Stimulated activated CD8-positive, alpha-beta memory T cell treated with anti-CD3 and anti-CD28 coated beads, Interleukin-4, amount 100 ng/mL, for 1 hour (primary cell): ENCODE data around the gene PVALEF.

ENCODE experiments used
- DNase-seq, 2 donors: peaks; one replicate each; pipeline ENCODE4 v3.0.0-alpha.2; 2020; ENCODE audit warnings: low read depth in 2 of 2, low spot score in 1 of 2

Gene PVALEF

DNA sequence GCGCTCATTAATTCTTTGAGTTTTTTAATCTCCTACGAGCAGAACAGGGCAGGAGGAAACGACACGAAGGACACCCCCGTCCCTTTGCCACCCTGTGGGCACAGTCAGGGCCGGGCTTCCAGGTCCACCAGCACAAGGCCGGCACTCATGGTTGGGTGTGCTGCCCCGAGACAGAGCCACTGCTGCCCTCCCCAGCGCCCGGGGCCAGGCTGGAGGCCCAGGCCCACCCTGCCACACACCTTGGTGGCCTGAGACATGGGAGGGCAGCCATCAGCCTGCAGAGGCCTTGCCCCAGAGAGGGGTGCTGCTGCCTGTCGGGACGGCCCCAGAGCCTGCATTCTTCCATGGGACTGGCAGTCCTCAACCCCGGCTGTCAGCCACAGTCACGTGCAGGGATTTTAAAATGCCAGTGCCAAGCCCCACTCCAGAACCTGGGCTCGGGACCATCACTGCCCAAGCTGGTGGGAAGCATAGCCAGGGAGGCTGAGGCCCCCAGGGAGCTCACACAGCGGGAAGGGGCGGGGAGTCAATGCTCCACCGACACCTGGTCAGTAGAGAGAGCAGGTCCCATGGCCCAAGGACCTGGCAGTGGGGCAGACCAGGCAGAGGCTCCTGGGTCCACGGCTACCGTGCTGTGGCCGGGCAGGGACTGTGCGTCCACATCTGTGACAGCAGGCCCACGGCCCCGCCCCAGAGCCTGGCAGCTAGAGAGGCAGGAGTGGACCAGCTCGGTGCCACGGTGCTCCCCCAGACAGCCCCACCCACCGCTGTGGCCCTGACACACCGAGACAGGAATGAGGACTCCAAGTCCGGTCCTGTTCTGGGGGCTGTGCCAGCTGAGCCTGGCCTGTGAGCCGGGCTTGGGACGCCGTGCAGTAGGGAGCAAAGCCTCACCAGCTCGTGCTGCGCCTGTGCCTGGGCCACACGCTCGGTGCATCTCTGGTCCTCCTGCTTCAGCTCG, 29.9 kb downstream of the PVALEF start:
- no peak for DNase-seq

DNA sequence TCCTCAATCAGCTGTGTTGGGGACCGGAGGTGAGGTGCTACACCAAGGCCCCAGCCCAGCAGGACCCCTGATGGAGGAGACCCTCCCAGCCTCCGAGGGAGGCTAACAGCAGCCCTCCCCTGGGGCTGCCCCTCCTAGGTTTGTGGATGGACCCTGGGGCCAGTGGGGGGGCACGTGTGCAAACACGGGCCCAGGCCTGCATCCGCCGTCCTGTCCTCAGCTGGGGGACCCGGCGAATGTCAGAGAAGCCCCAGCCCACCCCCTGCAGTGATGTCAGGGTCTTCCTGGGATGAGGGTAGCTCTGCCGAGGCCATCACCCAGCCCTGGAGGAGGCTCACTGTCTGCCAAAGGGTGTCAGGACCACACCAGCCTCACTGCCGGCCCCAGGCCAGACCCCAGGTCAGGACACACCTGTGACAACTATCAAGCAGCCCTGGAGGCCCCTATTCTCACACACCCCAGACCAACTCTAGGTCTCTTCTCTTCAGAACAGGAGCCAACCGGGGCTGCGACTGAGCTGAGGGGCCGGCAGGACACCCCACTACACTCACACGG, 30.7 kb downstream of the PVALEF start:
- no peak for DNase-seq

DNA sequence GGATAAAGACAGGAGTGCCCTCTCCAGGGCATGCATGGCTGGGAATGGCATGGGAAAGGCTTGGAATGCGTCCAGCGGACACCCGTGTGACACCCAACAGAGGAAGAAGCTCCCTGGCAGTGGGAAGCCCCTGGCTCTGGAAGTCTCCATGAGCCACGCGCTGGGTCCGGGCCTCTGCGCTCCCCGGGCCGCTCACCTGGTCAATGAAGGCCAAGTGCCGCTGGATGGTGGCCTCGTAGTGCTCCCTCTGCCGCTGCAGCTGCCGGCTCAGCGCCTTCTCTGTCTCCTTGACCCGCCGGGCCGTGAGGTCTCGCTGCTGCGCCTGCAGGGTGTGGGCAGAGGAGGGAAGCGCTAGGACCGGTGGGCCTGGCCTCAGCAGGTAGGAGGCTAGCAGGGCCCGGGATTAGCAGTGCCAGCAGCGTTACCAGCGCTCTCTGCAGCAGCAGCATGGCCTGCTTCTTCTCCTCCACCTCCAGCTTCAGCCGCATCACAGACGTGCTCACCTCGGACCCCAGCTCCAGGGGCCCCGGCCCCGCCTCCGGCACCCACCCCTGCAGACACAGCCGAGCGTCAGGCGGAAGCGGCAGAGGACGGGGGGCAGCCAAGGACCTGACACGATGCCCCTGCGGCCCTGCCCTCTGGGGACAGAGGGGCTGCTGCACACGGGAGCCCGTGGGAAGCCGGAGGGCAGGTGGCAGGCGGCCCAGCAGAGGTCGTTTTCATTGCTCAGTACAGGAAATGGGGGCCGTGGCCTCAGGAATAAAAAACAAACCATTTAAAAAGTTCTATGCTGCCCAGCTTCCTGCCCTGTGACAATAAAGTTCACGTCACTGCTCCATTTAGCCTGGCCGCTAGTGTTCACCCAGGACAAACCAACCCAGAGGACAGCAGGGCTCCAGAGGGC, 31.4 kb downstream of the PVALEF start:
- DNase-seq: no peak

DNA sequence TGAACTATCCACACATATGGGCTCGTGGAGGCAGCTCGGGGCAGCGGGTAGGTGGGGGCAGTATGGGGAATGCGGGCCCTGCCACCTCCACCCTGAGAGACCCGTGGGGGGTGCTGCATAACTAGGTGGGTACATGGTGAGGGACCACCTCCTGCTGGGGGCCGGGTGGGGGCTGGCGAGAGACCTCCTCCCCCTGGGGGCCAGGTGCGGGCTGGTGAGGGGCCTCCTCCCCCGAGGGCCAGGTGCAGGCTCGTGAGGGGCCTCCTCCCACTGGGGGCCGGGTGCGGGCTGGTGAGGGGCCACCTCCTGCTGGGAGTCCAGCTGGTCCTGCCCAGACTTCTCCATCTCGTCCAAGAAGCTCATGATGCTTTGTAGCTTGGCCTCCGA, 32.1 kb downstream of the PVALEF start:
- DNase-seq: no peak

GRCh38 chr17:81197831-81198490, 32.7 kb downstream of the PVALEF start:
- DNase-seq: no peak

GRCh38 chr17:81198826-81199481, 33.6 kb downstream of the PVALEF start:
- no peak for DNase-seq

- DNase-seq: no peak
Observed at GRCh38 chr17:81199482-81199830, 34.1 kb downstream of the PVALEF start.

- no peak for DNase-seq
Observed at GRCh38 chr17:81200201-81200600, 34.9 kb downstream of the PVALEF start.

GRCh38 chr17:81200695-81201580, 35.6 kb downstream of the PVALEF start:
- no peak for DNase-seq

- no peak for DNase-seq
Observed at GRCh38 chr17:81202318-81202717, 37.0 kb downstream of the PVALEF start.

- no peak for DNase-seq
Observed at GRCh38 chr17:81203136-81203535, 37.8 kb downstream of the PVALEF start.

DNA sequence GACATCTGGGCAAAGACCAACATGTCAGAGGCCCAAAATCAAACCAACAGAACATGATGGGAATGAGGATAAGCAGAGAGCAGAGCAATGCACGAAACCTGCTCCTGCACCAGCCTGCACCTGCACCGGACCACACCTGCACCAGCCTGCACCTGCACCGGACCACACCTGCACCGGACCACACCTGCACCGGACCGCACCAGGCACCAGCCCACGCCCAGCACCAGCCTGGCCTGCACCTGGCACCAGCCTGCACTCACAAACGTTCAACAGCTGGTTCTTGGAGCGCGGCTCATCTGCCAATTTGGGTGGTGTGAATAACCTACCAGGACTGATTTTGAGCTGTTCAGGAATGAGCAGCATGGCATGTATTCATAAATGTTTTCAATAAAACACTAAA, 39.3 kb downstream of the PVALEF start:
- no peak for DNase-seq

- DNase-seq: no peak
Observed at GRCh38 chr17:81206166-81206565, 40.9 kb downstream of the PVALEF start.

GRCh38 chr17:81206657-81207056, 41.4 kb downstream of the PVALEF start:
- DNase-seq: no peak

DNA sequence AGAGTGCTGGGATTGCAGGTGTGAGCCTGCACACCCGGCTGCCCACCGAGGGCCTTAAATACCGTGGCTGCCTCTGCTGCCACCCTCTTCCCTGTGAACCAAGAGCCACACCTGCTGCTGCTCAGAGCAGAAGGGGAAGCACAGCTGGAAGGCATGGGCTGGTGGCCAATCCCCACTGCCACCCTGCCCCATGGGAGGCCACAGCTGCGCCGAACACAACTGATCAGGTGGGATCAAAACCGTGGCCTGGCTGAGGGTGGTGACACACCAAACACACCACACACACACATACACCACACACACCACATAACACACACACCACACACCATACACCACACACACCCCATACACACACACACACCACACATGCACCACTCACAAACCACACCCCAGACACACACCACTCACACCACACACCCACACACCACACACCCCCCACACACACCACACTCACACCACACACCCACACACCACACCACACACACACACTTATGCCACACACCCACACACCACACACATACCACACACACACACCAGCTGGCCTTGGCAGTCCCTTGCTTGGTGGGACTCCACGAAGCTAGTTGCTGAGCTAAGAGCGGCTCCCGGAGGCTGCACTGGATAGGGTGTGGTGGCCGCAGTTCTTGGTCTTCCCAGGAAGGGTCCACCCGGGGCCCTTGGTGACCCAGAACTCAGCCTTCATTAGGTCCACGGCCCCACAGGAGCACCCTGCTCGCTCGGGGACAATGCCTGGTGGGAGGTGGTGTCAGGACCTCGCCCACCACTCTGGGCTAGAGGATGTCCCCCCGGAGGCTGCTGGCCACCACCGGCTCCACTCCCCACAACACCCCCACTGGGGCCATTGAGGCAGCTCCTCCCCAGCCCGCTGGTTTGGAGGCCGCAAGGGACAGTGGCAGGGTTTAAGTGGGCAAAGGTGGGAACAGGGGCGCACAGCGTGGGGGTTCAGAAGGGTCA, 42.6 kb downstream of the PVALEF start:
- no peak for DNase-seq

DNA sequence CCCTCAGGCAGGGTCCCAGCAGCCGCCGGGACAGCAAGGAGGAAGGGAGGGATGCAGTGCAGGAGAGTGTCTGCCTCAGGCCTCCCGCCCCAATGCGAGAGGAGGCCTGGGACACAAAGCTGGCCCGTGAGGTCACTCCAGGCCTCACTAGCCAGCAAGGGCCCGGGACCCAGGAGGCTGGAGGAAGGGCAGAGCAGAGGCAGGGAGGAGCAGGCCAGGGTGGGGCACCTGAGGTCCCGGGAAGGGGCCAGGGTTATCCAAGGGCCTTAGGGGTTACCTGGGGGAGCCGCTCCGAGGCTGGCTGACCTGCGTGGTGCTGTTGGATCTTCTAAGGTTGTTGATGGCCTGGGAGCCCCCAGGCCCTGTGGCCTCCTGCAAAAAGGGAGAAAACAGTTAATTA, 43.3 kb downstream of the PVALEF start:
- DNase-seq: no peak

- no peak for DNase-seq
Observed at GRCh38 chr17:81209141-81209540, 43.8 kb downstream of the PVALEF start.

GRCh38 chr17:81210466-81210865, 45.2 kb downstream of the PVALEF start:
- DNase-seq: no peak

GRCh38 chr17:81210868-81211267, 45.6 kb downstream of the PVALEF start:
- DNase-seq: no peak
